NCI-H2081 treated with DMSO at 0.1 percent for 48 hours (cell line): Measurements from ENCODE around the gene MT1F.
"Not testable (repeated sequence)": the region's sequence is repeated elsewhere in the genome, so short reads cannot be mapped to it uniquely, and the experiment has no call there.

Source experiments
- DNase-seq: peaks from one replicate; lab custom pipeline; 2025; lab: John Stamatoyannopoulos, UW

The MT1F gene

GRCh38 chr16:56645311-56645710, 12.4 kb upstream of the MT1F start:
- no peak for DNase-seq

DNA sequence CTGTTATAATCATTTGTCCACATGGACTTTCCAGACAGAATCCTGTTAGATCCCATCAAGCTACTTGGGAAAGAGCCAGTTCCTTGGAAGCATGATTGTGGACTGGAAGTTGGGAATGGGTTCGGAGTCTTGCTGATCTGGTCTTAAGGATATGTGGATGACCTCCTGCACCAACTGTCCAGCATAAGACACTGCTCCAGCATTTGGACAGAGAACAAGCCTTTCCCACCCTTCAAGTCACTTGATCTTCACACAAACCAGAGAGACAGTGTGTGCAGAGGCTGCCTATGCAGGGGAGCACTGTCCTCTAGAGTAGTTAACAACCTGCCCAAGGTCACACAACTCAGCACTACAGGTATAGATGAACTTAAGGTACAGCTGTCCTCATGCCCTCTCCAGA, 11.9 kb upstream of the MT1F start:
- DNase-seq, result no peak

GRCh38 chr16:56647641-56648431, 9.9 kb upstream of the MT1F start:
- no peak for DNase-seq

GRCh38 chr16:56649271-56649670, 8.5 kb upstream of the MT1F start:
- DNase-seq, result no peak

DNA sequence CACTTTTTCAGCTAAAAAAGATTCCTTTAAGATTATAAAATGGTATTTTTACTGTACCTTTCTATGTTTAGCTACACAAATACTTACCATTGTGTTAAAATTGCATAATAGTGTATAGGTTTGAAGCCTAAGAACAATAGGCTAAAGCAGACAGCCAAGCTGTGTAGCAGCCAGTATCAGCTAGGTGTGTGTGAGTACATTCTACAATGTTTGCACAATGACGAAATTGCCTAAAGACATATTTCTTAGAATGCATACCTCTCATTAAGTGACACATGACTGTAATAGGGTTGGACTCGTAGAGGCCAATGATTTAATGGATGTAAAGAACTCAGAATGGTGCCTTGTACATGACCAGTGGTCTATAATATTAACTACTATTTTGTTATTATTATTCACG, 7.9 kb upstream of the MT1F start:
- DNase-seq, result no peak

DNA sequence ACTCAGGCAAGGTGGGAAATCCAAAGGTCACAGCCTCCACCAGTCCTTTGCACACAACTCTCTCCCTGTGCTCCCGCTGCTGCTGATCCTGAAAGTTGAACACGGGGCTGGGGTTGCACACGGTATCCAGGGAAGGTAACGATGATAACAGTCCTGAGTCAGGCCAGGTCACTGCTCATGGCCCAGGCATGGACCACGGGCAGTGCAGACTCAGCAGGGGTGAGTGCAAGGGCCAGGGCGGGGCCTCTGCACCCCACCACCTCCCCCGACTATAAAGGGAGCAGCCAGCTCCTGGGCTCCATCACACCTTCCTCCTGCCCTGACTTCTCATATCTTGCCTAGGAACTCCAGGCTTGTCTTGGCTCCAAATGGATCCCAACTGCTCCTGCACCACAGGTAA, 6.2 kb upstream of the MT1F start, which contains the start of gene MT1B:
Gene MT1B (plus strand): TSS at position 301 of the 400 bp plus-strand sequence. CDS start 68 bp downstream, at position 369.
- no peak for DNase-seq

DNA sequence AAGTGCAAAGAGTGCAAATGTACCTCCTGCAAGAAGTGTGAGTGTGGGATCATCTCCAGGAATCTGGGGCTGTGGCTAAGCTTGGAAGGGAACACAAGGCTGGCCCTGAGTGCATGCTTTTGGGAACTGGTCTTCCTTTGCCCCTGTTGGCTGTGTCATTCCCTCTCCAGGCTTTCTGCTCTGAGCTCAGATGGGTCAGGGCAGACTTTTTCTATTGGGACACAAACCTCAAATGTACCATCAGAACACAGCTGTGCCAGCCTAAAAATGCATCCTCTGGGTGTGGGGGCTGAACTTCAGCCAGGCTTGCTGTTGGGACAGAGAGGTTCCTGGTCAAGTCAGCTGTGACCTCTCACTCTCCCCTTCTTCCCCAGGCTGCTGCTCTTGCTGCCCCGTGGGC, 5.2 kb upstream of the MT1F start:
- no peak for DNase-seq

GRCh38 chr16:56653218-56653617, 4.5 kb upstream of the MT1F start:
- no peak for DNase-seq

GRCh38 chr16:56658327-56658875, 642 bp downstream of the MT1F start:
- DNase-seq, result no peak

DNA sequence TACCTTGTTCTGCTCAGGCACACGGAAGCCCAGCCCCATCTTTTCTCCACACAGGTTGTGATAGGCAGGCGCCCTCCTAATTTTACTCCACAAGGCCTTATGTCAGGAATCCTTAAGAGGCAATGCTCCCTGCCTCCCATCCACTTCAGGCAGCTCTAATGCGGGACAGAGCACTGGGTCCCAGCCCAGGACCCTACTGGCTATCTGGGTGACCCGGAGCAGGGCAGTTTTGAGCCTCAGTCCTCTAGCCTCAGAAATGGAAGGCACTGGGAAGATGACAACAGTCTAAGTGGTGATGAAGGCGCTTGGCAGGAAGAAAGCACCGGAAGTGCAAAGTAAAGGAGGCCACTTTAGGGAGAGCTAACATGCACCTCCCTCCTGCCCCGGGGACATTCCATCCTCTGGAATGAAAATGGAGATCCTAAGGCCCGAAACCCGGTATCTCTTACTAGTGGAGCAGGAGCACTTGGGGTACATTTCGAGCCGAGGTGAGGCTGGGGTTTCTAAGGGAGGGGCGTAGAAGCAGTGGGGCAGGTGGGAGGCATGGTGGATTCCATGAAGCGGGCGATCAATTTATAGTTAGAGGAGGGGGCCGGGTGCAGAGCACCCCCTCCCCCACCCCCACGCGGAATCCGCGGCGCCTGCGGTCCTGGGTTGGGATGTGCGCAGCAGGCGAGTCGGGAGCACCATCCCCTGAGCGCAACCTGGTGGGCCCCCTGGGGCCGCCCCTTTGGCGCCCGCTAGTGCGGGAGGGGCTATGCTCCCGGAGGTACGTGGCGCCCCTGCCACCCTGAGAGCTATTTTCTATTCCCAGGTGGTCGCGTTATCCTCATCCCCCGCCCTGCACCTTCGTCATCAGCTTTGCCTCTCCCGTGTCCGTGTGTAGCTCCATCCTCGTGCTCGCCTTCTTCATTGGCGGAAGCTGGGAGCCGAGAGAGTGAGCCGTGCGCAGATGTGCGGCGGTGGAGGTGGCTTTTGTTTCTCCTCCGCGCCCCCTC, 4.9 kb downstream of the MT1F start:
- DNase-seq, result no peak

- no peak for DNase-seq
These were observed 6.7 kb downstream of the MT1F start for GRCh38 chr16:56664506-56664905.

DNA sequence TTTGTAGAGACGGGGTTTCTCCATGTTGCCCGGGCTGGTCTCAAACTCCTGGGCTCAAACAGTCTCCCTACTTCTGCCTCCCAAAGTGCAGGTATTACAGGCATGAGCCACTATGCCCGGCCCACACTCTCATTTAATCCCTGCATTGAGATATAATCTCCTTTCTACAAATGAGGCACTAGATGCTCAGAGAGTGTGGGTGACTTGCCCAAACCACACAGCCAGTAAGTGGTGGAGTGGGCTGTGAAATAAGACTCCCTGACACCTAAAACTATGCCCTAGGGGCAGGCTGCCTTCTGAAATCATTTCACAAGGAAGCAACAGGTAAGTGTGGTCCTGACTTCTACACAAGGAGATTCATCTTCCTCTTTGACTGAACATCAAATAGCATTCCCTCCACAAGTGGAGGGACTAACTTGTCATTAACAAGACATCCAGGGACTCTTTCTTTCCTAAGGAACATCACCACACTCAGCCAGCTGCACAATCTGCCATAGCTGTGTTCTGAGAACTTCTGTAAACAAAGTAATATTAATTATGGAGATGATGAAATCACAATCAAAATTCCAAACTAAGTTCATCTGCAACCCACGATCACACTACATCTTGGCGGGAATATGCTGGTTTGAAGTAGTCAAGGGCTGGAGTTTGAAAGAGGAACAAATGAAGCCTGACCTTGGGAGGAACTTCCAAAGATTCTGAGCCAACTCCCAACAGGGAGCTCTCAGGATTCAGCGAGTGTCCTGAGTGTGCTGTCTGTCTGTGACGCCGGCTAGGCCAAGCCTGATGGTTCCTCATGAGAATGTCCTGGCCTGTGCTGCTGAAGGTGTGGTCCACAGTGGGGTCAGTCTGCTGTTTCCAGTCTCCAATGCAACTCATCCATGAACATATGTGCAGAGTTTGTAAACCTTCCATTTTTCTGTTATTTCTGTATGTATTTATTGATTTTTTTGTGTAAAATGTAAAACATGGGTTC, 7.8 kb downstream of the MT1F start:
- DNase-seq, result not testable (repeated sequence)

DNA sequence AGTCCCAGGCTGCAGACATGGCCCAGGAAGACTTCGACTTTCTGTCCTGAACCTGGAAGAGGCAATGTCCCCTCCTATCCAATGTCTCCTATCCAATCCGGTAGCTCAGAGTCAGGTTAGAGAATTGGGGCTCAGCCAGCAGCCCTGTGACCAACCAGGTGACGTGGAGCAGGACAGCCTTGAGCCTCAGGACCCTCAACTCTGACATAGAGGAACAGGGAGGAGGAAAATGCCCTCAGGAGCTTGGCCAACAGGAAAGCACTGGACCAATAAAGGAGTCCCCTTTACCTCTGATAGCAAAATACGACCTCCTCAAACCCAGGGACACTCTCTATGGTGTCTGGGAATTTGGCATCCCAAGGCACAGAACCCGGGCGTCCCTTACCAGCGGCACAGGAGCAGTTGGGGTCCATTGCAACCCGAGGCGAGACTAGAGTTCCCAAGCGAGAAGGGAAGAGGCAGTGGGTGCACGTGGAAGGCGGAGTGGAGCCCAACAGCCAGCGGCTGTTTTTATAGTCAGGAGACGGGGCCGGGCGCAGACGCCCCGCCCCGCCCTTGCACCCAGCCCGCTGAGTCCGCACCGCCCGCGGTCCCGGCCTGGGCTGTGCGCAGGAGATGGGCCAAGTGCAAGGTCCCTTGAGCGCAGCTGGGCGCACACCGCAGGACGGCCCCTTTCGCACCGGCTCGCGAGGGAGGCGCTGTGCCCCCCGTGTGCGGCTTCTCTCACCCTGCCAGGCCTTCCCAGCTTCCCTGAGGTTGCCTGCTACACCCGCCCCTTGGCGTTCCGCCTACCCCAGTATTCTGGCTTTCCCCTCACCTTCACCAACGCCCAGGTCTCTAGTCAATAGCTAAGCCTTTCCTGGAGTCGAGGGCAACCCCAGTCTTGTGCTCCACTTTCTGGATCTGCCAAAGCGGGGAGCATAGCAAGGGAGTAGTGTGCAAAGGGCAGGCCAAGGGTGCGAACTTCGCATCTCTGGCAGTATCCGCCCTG, 10.1 kb downstream of the MT1F start, which contains the start of gene MT1G:
Gene MT1G (minus strand): TSS at position 485 of the 991 bp plus-strand sequence. CDS start 72 bp downstream, at position 413.
- no peak for DNase-seq

DNA sequence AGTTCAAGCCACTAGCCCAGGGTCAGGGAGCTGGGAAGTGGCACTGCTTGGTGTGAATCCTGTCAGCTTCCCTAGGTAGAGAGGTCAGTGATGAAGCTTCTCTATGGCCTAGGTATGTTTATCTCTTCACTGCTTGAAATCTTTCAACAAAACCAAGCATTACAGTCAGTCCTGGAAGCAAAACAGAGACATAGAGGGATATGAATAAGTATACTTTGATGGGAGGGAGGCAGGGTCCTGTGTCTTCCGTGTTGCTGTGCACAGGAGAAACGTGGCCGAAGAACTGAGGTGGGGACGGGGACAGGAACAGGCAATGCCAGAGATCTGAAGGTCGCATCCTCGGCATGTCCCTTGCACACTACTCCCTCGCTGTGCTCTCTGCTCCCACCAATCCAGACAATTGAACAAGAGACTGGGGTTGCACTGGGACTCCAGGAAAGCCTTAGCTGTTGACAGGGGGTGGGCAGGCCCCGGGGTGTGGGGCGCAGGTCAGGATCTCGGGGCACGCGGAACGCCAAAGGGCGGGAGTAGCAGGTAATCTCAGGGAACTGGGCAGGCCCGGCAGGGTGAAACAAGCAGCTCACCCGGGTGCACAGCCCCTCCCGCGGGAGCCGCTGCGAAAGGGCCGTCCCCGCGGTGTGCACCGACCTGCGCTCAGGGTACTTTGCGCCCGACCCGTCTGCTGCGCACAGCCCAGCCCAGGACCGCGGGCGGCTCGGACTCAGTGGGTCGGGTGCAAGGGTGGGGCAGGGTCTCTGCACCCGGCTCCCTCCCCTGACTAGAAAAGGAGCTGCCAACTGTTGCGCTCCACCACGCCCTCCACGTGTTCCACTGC, 11.5 kb downstream of the MT1F start, which contains the start of gene MT1H:
Gene MT1H (plus strand): TSS at position 810 of the 835 bp plus-strand sequence. CDS start 71 bp downstream, outside the sequence.
- DNase-seq, result no peak

DNA sequence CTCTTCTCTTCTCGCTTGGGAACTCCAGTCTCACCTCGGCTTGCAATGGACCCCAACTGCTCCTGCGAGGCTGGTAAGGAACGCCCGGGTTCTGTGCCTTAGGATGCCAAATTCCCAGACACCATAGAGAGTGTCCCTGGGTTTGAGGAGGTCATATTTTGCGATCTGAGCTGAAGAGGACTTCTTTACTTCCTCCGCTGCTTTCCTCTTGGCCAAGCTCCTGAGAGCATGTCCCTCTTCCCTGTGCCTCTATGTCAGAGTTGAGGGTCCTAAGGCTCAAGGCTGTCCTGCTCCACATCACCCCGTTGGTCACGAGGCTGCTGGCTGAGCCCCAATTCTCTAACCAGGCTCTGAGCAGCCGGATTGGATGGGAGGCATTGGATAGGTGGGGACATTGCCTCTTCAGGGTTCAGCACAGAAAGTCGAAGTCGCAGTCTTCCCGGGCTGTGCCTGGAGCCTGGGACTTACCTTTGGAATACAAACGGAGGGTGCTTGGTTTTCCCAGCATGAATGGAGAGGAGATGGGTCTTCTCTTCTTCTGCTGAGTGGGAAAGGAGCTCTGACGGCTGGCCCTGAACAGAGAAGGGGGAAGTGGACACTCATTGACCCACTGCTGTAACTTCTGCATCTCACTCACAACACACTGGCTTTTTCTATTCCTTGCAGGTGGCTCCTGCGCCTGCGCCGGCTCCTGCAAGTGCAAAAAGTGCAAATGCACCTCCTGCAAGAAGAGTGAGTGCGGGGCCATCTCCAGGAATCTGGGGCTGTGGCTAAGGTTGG, 12.3 kb downstream of the MT1F start:
- no peak for DNase-seq

- DNase-seq, result no peak
These were observed 12.8 kb downstream of the MT1F start for GRCh38 chr16:56670620-56670934.

- DNase-seq, result not testable (repeated sequence)
These were observed 13.9 kb downstream of the MT1F start for GRCh38 chr16:56671691-56672090.

- DNase-seq, result not testable (repeated sequence)
These were observed 14.4 kb downstream of the MT1F start for GRCh38 chr16:56672171-56672570.
